Neuronal stem cell (in vitro differentiated cells): Measurements from ENCODE around the gene CDC14A.

Source experiments
- DNase-seq: peaks from one replicate; pipeline ENCODE4 v3.0.0-alpha.2; 2013; ENCODE audit warnings: low spot score
- H2AFZ ChIP-seq: one replicate; pipeline ENCODE4 v1.6.1; 2013; ENCODE audit warnings: mild to moderate bottlenecking, low read length, inconsistent platforms
- H2AK5ac ChIP-seq: 2 replicates; pipeline ENCODE4 v1.6.1; 2013; ENCODE audit warnings: low read depth, mild to moderate bottlenecking, inconsistent platforms, low read length, moderate library complexity, mixed read lengths
- H2BK120ac ChIP-seq: 2 replicates; pipeline ENCODE4 v1.6.1; 2013; ENCODE audit warnings: low read depth, mild to moderate bottlenecking, inconsistent platforms, low read length, moderate library complexity, mixed read lengths
- H2BK12ac ChIP-seq: one replicate; pipeline ENCODE4 v1.6.1; 2013; ENCODE audit warnings: low read length, inconsistent platforms
- H2BK15ac ChIP-seq: 2 replicates; pipeline ENCODE4 v1.6.1; 2013; ENCODE audit warnings: mild to moderate bottlenecking, low read length, inconsistent platforms, mixed read lengths
- H2BK5ac ChIP-seq: one replicate; pipeline ENCODE4 v1.6.1; 2013; ENCODE audit warnings: inconsistent platforms, mild to moderate bottlenecking, low read length, moderate library complexity
- H3K14ac ChIP-seq: one replicate; pipeline ENCODE4 v1.6.1; 2013; ENCODE audit warnings: low read length, inconsistent platforms
- H3K18ac ChIP-seq: 2 replicates; pipeline ENCODE4 v1.6.1; 2013; ENCODE audit warnings: low read length, inconsistent platforms
- H3K23ac ChIP-seq: 2 replicates; pipeline ENCODE4 v1.6.1; 2013; ENCODE audit warnings: low read depth, mild to moderate bottlenecking, mixed read lengths, low read length, inconsistent platforms; ENCODE audit not compliant: poor library complexity
- H3K27ac ChIP-seq: replicated peaks from 3 replicates; pipeline ENCODE4 v1.5.1; 2013; ENCODE audit warnings: low read length, inconsistent platforms
- H3K27me3 ChIP-seq, 3 experiments: 2 replicates each; pipeline ENCODE4 v1.6.1; 2013; ENCODE audit warnings: low read length in 3 of 3, mild to moderate bottlenecking in 2 of 3, inconsistent platforms in 1 of 3, low read depth in 1 of 3, mixed read lengths in 1 of 3, moderate library complexity in 1 of 3; ENCODE audit not compliant: control insufficient read depth in 3 of 3, insufficient read depth in 3 of 3
- H3K36me3 ChIP-seq, 2 donors: replicated peaks in 1 of 2; 2 replicates each; pipeline ENCODE4 v1.6.1; 2013; ENCODE audit warnings: low read length in 2 of 2; ENCODE audit not compliant: control insufficient read depth in 2 of 2, insufficient read depth in 2 of 2
- H3K4ac ChIP-seq: 2 replicates; pipeline ENCODE4 v1.6.1; 2013; ENCODE audit warnings: inconsistent platforms, mild to moderate bottlenecking, low read length, moderate library complexity
- H3K4me1 ChIP-seq, 2 donors: 1 replicate in 1 of 2; 2 replicates in 1 of 2; pipeline ENCODE4 v1.6.1; 2013; ENCODE audit warnings: low read length in 2 of 2, low read depth in 1 of 2; ENCODE audit not compliant: control insufficient read depth in 2 of 2, insufficient read depth in 1 of 2
- H3K4me2 ChIP-seq: one replicate; pipeline ENCODE4 v1.6.1; 2013; ENCODE audit warnings: mild to moderate bottlenecking, low read length, inconsistent platforms; ENCODE audit not compliant: insufficient read depth, poor library complexity, severe bottlenecking
- H3K4me3 ChIP-seq, 2 donors: 2 replicates each; pipeline ENCODE4 v1.5.1; 2013; ENCODE audit warnings: low read length in 2 of 2, mild to moderate bottlenecking in 2 of 2, inconsistent platforms in 1 of 2, moderate library complexity in 1 of 2
- H3K79me1 ChIP-seq: one replicate; pipeline ENCODE4 v1.6.1; 2013; ENCODE audit warnings: low read depth, mild to moderate bottlenecking, inconsistent platforms, low read length, moderate library complexity
- H3K9ac ChIP-seq: one replicate; pipeline ENCODE4 v1.6.1; 2013; ENCODE audit warnings: mild to moderate bottlenecking, low read depth, low read length, inconsistent platforms; ENCODE audit not compliant: poor library complexity
- H3K9me3 ChIP-seq, 2 donors: replicated peaks in 1 of 2; 2 replicates each; pipeline versions ENCODE3 to v1.6.1; 2013; ENCODE audit warnings: low read length in 2 of 2, mild to moderate bottlenecking in 2 of 2, inconsistent platforms in 1 of 2, low read depth in 1 of 2, mixed read lengths in 1 of 2, moderate library complexity in 1 of 2; ENCODE audit not compliant: control insufficient read depth in 2 of 2, insufficient read depth in 1 of 2
- H4K8ac ChIP-seq: one replicate; pipeline ENCODE4 v1.6.1; 2013; ENCODE audit warnings: low read depth, mild to moderate bottlenecking, inconsistent platforms, low read length, moderate library complexity
- H4K91ac ChIP-seq: one replicate; pipeline ENCODE4 v1.6.1; 2013; ENCODE audit warnings: low read length, low read depth, mild to moderate bottlenecking, inconsistent platforms; ENCODE audit not compliant: poor library complexity
- WGBS, 2 donors: extraction: QIAGEN DNeasy Blood & Tissue Kit; methylation state at CpG; one replicate each; pipeline ENCODE4 v1.1.7; 2013; ENCODE audit warnings: missing lambda C conversion rate in 2 of 2, mixed read lengths in 1 of 2; ENCODE audit not compliant: insufficient read length in 2 of 2, insufficient replicate concordance in 1 of 2; ENCODE audit errors: extremely low coverage in 2 of 2; 5-methylcytosine and 5-hydroxymethylcytosine counted together

Gene CDC14A

DNA sequence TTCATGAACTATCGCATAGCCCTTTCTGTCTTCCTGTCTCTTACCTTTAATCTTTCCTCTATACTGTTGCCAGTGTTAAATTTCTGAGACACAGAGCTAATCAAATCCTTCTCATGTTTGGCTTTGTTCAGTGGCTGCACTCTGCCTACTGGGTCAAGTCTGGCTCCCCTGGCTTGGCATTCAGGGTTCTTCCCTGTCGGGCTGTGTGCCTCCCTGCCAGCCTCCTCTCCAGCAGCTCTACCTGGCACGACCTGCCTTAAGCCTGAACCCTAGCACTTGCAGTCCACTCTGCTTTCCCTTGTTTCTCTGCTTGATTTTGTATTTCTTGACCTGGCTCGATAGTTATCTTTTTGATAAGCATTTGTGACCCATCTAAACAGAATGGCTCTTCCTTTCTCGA lies 159.5 kb downstream of the CDC14A start:
- Histone ChIP-seq H2BK5ac (no peak overlapping the region), H3K9ac (no peak overlapping the region), H3K9me3 (no peaks in the 10 kb centered on the region), H3K79me1 (no peaks in the 10 kb centered on the region), H2AFZ (no peak overlapping the region), H2AK5ac (no peak overlapping the region), H3K4me1 (no peaks in the 10 kb centered on the region), H2BK12ac (no peak overlapping the region), H2BK15ac (no peak overlapping the region), H3K4ac (no peak overlapping the region), H3K27ac (no peak overlapping the region), H3K23ac (no peak overlapping the region), H3K14ac (no peak overlapping the region), H4K91ac (no peak overlapping the region), H3K4me2 (no peak overlapping the region), H3K36me3 (peaks cover 5 to 48% of the 10 kb centered on the region in 2 donors), H3K18ac (no peak overlapping the region), H3K4me3 (peak overlapping the region in 1 of 2 donors; percentile 43), H3K27me3 (no peaks in the 10 kb centered on the region), H4K8ac (peak overlapping the region; percentile 31), H2BK120ac (no peak overlapping the region)
- DNase-seq, result no peak
- no CpG with 5 or more reads among the region's 5 CpGs for WGBS, 2 donors

- Histone ChIP-seq H3K4me3 (no peak overlapping the region), H3K27me3 (no peaks in the 10 kb centered on the region), H3K36me3 (peaks cover 5 to 48% of the 10 kb centered on the region in 2 donors), H2BK15ac (no peak overlapping the region), H2BK120ac (no peak overlapping the region), H3K4ac (no peak overlapping the region), H3K4me1 (no peaks in the 10 kb centered on the region), H3K9ac (no peak overlapping the region), H3K79me1 (no peaks in the 10 kb centered on the region), H2AFZ (no peak overlapping the region), H4K8ac (no peak overlapping the region), H3K4me2 (no peak overlapping the region), H3K9me3 (no peaks in the 10 kb centered on the region), H2BK12ac (no peak overlapping the region), H2AK5ac (no peak overlapping the region), H3K23ac (no peak overlapping the region), H4K91ac (no peak overlapping the region), H2BK5ac (no peak overlapping the region), H3K14ac (no peak overlapping the region), H3K18ac (no peak overlapping the region), H3K27ac (no peak overlapping the region)
- no peak for DNase-seq
Observed at GRCh38 chr1:100512803-100513352, 160.6 kb downstream of the CDC14A start.

DNA sequence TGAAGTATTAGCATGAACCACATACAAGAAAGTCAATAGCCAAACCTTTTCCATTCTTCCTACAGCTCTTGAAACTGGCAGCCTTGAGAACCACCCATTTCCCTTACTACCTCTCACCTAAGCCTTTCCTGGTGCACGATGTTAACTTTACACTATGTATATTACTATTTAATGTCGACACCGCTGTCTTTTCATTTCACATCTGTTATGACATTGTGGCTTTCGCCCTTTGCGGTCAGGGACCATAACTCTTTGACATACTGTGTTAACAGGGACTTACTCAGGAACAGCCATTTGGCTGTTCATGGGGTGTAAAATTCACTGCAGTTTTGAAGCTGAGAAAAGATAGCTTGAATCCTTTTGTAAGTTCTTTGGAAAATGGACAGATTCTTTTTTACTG lies 164.6 kb downstream of the CDC14A start:
- no CpG with 5 or more reads among the region's 5 CpGs for WGBS, 2 donors
- H2BK12ac ChIP-seq, result no peak overlapping the region
- H3K4me3 ChIP-seq, result no peak overlapping the region
- H4K8ac ChIP-seq, result no peak overlapping the region
- no peak overlapping the region for H2BK15ac ChIP-seq
- no peaks in the 10 kb centered on the region for H3K27me3 ChIP-seq
- no peak overlapping the region for H3K18ac ChIP-seq
- no peak overlapping the region for H2AFZ ChIP-seq
- no peaks in the 10 kb centered on the region for H3K9me3 ChIP-seq
- no peak for DNase-seq
- no peak overlapping the region for H2AK5ac ChIP-seq
- no peaks in the 10 kb centered on the region for H3K79me1 ChIP-seq
- no peak overlapping the region for H3K14ac ChIP-seq
- no peak overlapping the region for H3K4me2 ChIP-seq
- no peak overlapping the region for H2BK5ac ChIP-seq
- peaks cover 0 to 30% of the 10 kb centered on the region in 2 donors for H3K36me3 ChIP-seq
- H3K23ac ChIP-seq, result no peak overlapping the region
- H3K9ac ChIP-seq, result no peak overlapping the region
- H2BK120ac ChIP-seq, result no peak overlapping the region
- H3K4me1 ChIP-seq, result no peaks in the 10 kb centered on the region
- no peak overlapping the region for H3K4ac ChIP-seq
- no peak overlapping the region for H3K27ac ChIP-seq
- H4K91ac ChIP-seq, result no peak overlapping the region

DNA sequence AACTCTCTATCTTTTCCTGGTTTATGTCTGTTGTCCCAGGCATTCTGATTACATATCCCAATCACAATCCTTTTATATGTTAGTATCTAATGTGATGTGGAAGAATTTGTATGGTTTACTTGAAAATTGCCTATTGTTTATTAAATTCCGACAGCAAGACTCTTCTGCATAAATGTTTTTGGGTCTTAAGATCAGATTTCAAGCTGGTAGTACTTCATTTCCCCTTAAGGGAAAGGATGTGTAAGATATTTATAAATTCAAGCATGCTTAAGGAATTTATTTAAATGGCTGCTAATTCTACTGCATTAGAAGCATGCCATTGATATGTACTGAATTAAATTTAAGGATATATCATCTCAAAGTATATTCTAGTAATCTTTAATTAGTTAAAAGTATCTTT lies 165.2 kb downstream of the CDC14A start:
- Histone ChIP-seq H2BK5ac (no peak overlapping the region), H3K4ac (no peak overlapping the region), H3K4me2 (no peak overlapping the region), H3K23ac (no peak overlapping the region), H4K91ac (no peak overlapping the region), H3K14ac (no peak overlapping the region), H3K27me3 (no peaks in the 10 kb centered on the region), H2AFZ (no peak overlapping the region), H2AK5ac (no peak overlapping the region), H2BK120ac (no peak overlapping the region), H3K79me1 (no peaks in the 10 kb centered on the region), H3K9me3 (no peaks in the 10 kb centered on the region), H2BK12ac (no peak overlapping the region), H3K36me3 (peaks cover 0 to 30% of the 10 kb centered on the region in 2 donors), H3K4me3 (no peak overlapping the region), H3K18ac (no peak overlapping the region), H3K4me1 (no peaks in the 10 kb centered on the region), H4K8ac (no peak overlapping the region), H3K9ac (no peak overlapping the region), H2BK15ac (no peak overlapping the region), H3K27ac (no peak overlapping the region)
- DNase-seq, result no peak
- no CpG with 5 or more reads among the region's 1 CpG for WGBS, 2 donors
